ENCODE results near the gene ADAMTSL3. TPM values are rescaled to one million over a fixed set of nuclear protein-coding genes. Genes with fewer than 3 reads are reported as not detected.
"Not testable (repeated sequence)": the region's sequence is repeated elsewhere in the genome, so short reads cannot be mapped to it uniquely, and the experiment has no call there.

Gene ADAMTSL3
- total RNA-seq, 1 donor from 2014 or later = 12.5 TPM

GRCh38 chr15:83702314-83702713 lies 48.4 kb downstream of the ADAMTSL3 start:
- not testable (repeated sequence) for DNase-seq (ENCODE audit: low read depth in 2 of 2)

DNA sequence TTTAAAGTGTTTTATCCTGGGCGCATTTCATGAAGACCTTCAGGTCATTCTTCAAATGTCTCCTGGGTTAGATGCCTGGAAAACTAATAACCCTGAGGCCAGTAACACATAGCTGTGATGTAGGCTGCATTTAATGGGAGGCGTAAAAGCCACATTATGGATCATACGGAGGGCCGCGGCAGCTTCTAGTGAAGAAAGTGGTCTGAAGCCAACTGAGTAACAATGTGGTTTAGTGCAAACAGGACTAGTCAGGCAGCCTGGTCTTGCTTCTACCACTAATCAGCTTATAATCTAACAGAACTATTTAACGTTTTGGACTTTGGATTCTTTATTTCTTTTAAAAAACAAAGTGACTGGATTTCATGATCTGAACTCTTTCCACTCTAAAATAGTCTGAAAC lies 54.4 kb downstream of the ADAMTSL3 start:
- DNase-seq (ENCODE audit: low read depth in 2 of 2) = no peak

DNA sequence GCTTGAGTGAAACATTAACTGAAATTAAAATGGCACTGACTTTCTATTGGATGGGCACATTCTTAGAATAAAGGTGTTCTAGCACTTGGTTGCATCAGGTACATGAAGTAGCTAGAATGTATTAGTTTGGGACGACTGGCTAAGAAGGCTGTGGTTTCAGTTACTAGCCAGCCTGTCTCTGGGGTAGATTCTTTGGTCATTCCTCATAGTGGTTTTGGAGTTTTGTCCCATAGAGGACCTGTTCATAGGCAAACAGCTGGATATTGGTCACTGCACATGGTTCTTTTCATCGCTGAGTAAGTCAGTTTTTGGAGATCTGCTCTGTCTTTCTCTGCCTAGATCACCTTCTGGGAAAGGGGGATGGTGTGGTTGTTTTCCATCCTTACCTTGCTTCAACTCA lies 55.3 kb downstream of the ADAMTSL3 start:
- DNase-seq (ENCODE audit: low read depth in 2 of 2) = no peak

GRCh38 chr15:83709811-83710210 lies 55.9 kb downstream of the ADAMTSL3 start:
- no peak for DNase-seq (ENCODE audit: low read depth in 2 of 2)

DNA sequence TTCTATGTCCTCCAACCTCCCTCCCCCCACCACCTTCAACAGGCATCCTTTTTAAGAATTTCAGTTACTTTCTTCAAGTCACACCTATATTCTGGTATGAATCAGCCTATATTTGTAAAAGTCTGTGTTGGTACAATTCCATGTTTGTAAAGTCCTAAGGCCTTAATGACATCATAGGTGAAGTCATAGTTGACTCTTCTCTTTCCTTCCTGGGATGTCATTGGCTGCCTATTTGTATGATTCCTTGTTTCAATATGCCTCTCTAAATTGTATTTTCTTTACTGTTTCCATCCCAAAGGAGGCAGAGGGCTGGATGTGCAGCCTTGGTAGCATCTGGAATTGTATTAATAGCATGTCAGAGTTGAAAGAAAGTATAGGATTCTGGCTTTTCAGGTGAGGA lies 56.5 kb downstream of the ADAMTSL3 start:
- no peak for DNase-seq (ENCODE audit: low read depth in 2 of 2)

DNA sequence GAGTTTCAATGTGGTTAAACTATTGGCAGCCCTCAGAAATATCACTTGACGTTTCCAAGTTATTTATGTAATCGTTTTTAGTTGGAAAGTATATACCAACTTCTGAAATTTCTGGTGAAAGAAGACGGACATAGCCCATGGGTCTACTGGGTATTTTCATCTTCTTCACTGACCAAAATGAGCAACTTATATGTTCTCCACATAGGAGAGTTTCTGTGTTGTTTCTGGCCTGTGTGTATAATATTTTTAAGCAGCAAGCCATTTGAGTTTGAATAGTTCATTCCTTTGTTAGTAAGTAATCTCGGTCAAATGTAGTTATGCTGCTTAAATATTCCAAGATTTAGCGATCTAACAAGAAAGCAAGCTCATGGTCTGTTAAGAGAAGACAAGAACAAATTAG lies 57.3 kb downstream of the ADAMTSL3 start:
- DNase-seq (ENCODE audit: low read depth in 2 of 2) = no peak

DNA sequence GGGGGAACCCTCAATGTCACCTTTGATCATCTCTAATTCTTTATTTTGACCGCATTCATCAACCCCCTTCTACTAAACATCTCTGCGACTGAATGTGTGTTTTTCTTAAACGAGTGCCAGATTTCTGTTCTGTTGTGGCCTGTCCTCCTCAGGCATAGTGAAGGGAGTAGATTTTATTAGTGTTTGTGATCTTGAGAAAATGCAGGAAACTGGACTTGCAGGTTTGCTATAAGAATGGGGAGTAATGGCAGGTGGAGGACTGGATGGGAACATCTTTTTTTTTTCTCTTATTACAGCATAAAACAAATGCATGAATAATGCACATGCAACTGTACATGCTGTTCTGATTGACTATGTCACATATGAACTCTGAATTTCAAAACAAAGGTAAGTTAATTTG lies 59.3 kb downstream of the ADAMTSL3 start:
- DNase-seq (ENCODE audit: low read depth in 2 of 2) = no peak

DNA sequence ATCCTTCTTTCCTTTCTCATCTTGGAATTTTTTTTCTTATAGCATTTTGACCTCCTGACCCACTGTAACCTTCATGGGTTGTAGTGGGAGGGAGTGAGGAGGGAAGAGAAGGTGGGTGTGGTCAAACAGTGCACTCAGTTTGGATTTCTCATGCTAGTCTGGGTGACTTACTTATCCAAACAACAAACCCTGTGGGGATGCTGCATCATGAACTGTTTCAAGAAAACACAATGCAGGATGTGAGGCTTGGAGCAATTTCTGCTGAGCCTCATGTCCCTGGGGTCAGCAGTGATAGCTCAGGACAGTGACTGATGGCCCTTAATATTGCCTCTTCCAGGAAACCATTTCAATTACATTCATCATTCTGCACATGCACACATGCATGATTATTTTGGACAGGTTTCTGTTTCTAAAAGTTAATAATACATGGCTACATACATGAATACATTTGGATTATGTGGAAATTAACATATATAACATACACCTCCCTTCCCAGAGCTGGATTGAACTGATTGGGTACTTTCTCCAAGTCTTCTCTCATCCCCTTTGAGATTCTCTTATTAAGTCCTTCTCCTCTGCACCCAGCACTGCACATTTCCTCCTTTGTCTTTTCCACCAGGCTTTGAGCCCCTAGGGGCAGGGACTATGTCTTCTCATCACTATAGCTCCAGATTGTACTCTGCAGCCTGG lies 61.2 kb downstream of the ADAMTSL3 start:
- no peak for DNase-seq (ENCODE audit: low read depth in 2 of 2)

DNA sequence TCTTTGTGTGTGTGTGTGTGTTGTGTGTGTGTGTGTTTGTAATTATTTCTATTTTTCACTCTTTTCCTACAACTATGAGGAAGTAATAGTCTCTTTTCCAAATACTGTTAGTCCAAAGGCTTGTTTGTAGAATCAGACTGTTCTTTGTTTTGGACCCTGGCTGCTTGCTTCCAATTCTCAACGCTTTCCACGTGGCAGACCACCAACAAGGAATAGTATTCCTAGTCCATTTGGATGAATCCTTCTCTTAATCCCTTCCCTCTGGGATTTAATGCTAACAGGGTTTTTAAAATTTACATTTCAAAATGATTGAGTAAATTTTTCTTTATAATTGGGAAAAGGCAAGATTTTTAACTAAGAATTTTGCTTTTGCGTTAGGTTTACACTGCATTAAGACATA lies 62.7 kb downstream of the ADAMTSL3 start:
- DNase-seq (ENCODE audit: low read depth in 2 of 2) = no peak

DNA sequence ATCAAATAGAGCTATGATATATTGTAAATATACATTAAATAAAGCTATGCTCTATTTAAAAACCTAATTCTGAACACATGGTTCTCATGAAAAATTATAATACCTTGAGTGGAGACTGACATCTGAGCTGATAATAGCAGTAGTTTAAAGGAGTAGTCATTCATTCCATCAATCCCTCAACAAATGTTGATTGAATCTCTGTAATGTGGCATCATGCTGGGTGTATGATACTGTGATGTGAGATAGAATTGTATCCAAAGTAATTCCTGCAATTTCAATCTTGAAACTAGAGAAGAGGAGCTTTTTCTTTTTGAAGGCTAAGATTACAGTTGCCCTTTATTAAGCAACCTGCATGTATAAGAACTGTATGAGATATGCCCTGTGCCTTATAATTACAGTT lies 63.1 kb downstream of the ADAMTSL3 start:
- DNase-seq (ENCODE audit: low read depth in 2 of 2) = no peak

DNA sequence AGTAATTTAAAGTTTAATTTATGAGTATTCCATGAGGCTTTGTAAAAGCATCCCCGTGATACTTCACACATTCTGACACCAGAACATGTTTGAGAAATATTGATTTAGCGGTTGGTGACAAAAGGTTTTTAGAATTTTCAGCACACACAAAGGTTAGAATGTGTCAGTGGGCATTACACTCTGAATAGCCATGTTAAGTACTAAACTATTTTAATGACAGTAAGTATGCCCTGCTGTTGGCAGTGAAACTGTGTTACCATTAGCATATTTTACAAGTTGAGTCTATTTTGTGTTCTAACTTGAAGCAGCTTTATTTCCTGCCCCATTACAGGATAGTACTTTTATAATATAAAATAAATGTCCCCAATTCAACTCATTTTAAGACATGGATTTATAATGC lies 66.5 kb downstream of the ADAMTSL3 start:
- DNase-seq (ENCODE audit: low read depth in 2 of 2) = no peak

GRCh38 chr15:83721031-83721430 lies 67.1 kb downstream of the ADAMTSL3 start:
- peak in 1 of 2 donors; percentile 73 for DNase-seq (ENCODE audit: low read depth in 2 of 2)

DNA sequence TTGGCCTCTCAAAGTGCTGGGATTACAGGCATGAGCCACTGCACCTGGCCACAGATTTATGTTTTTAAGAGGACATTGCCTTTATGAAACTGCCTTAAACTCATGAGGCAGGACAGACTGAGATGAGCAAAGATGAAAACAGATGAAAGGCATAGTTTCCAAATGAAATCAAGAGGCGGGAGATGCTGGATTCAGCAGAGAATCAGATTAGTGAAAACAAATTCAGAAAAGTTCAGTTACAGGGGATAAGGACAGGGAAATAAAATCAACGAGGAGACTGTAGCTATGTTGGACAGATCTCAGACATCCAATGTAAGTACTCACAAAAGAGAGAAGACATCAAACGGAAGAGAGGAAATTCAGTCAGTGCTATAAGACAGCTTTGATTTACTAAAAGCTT lies 68.1 kb downstream of the ADAMTSL3 start:
- no peak for DNase-seq (ENCODE audit: low read depth in 2 of 2)

DNA sequence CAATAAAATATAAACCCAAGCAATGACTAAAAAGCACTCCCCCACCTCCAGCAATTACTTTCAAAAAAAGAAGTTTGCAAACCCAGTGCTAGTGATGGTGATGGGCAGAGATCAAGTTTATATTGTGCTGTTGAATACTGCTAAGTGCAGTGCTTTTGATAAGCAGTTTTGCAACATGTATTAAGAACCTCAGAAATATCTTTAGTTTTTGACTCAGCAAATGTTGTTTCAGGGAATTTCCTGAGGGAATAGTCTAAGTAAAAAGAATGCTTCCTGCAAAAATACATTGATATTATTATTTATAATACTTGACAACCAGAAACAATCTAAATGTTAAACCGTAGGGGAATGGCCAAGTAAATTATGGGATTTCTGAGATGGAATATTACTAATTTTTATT lies 69.3 kb downstream of the ADAMTSL3 start:
- no peak for DNase-seq (ENCODE audit: low read depth in 2 of 2)

GRCh38 chr15:83732196-83732595 lies 78.3 kb downstream of the ADAMTSL3 start:
- peak in 1 of 2 donors; percentile 25 for DNase-seq (ENCODE audit: low read depth in 2 of 2)

GRCh38 chr15:83732770-83733169 lies 78.8 kb downstream of the ADAMTSL3 start:
- peak in 1 of 2 donors; percentile 21 for DNase-seq (ENCODE audit: low read depth in 2 of 2)

DNA sequence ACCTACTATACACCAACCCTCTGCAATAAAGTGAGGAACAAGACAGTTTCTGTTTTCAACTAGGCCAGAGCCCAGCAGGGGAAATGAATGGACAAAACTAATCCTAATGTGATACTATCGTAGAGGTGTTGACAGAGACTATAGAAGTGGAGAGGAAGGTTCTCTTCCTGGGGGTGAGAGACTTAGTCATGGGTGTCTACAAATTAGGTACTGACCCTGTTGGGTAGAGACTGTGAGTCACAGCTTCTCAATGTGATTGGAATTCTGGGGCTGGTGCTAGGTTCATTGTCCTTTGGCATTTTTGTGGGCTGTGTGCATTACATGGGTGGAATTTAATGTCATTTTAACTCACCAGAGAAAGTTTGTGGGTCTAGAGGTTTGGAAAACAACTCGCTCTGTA lies 79.3 kb downstream of the ADAMTSL3 start:
- peak in 1 of 2 donors; percentile 56 for DNase-seq (ENCODE audit: low read depth in 2 of 2)

DNA sequence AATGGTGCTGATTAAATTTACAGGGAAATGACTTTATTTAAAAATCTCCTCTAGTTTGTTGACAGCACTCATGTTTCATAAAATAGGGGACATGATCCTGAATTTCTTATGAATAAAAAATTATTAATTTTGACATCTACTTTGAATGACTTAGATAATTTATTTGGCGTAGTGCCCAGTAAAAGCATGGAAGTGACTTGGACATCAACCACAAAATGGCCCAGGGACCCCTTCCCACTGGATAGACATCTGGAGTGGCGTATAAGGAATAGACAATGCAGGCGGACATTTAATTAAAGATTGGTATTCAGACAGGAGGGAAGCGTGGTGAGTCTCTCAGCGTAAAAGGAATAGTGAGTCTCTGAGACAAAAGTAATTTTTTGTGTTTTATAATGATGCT lies 79.8 kb downstream of the ADAMTSL3 start:
- no peak for DNase-seq (ENCODE audit: low read depth in 2 of 2)

GRCh38 chr15:83734487-83734886 lies 80.6 kb downstream of the ADAMTSL3 start:
- no peak for DNase-seq (ENCODE audit: low read depth in 2 of 2)

DNA sequence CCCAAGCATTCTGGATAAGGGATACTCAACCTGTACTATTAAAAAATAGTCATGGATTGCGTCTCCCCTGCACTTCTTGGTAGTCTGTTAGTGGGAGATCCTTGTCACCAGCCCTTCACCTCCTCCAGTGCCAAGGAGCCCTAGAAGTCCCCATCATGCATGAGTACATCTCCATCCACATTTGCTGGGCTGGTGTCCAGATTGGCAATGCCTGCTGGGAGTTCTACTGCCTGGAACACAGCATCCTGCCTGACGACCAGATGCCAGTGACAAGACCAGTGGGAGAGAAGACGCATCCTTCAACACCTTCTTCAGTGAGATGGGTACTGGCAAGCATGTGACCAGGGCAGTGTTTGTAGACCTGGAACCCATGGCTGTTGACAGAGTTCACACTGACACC lies 85.7 kb downstream of the ADAMTSL3 start:
- DNase-seq (ENCODE audit: low read depth in 2 of 2) = no peak

DNA sequence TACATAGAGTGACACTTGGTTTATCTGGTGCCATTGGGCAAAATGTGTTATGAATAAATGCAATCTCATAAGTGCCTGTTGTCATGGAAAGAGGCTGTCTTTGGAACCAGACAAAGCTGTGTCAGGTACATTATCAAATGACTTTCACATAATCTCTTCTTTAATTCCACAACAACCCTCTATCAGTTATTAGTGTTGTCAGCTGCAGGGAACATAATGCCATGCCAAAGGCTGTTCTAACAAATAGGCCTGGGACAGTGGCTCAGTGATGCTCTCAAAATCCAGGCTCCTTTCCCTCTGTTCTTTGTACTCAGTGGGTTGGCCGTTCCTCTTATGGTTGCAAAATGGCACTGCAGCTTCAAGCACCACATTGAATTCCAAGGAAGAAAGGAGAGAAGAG lies 91.8 kb downstream of the ADAMTSL3 start:
- no peak for DNase-seq (ENCODE audit: low read depth in 2 of 2)

GRCh38 chr15:83746231-83746630 lies 92.3 kb downstream of the ADAMTSL3 start:
- no peak for DNase-seq (ENCODE audit: low read depth in 2 of 2)

GRCh38 chr15:83747050-83747717 lies 93.3 kb downstream of the ADAMTSL3 start:
- peak in 1 of 2 donors; percentile 94 for DNase-seq (ENCODE audit: low read depth in 2 of 2)

Data from lung microvascular endothelial cell (primary cell).